ENCODE data around the gene OR8D1.

OR8D1 gene

DNA sequence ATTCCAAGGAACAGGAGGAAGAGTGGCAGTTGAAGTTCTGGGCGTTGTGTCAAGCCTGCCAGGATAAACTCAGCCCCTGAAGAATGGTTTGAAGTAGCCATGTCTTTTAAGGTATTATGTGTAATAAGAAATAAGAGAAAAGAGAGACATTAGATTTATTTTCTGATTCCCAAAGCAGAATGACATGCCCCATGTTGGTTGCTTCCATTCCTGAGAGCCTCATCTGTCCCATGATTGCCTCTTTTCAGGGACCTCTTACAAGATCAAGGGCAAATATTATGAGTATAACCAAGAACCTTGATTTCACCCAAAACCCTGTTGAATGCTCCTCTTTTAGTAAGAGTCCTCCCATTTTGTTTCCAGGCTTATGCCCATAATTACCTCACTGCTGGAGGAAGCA is 6.3 kb upstream of the OR8D1 start, which contains the start of gene OR8D2:
Gene OR8D2, minus strand, starts transcription at position 101 of the 400 bp plus-strand sequence. Its CDS starts 0 bp downstream, at position 101.
- Histone ChIP-seq H3K27me3 (ENCODE audit: insufficient read depth, poor library complexity, severe bottlenecking) (peaks cover 27% of the 10 kb centered on the region), H3K4me1 (ENCODE audit: insufficient read depth, poor library complexity, severe bottlenecking) (no peaks in the 10 kb centered on the region), H3K27ac (ENCODE audit: poor library complexity, severe bottlenecking) (no peak within 1 kb of the TSS), H3K36me3 (ENCODE audit: low read depth) (no peaks in the 10 kb centered on the region), H3K4me3 (ENCODE audit: severe bottlenecking) (no peak within 1 kb of the TSS), H3K9me3 (ENCODE audit: severe bottlenecking) (no peaks in the 10 kb centered on the region)
- TF ChIP-seq, protein P1, sequence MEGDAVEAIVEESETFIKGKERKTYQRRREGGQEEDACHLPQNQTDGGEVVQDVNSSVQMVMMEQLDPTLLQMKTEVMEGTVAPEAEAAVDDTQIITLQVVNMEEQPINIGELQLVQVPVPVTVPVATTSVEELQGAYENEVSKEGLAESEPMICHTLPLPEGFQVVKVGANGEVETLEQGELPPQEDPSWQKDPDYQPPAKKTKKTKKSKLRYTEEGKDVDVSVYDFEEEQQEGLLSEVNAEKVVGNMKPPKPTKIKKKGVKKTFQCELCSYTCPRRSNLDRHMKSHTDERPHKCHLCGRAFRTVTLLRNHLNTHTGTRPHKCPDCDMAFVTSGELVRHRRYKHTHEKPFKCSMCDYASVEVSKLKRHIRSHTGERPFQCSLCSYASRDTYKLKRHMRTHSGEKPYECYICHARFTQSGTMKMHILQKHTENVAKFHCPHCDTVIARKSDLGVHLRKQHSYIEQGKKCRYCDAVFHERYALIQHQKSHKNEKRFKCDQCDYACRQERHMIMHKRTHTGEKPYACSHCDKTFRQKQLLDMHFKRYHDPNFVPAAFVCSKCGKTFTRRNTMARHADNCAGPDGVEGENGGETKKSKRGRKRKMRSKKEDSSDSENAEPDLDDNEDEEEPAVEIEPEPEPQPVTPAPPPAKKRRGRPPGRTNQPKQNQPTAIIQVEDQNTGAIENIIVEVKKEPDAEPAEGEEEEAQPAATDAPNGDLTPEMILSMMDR (IDR thresholded peaks at IDR 0.05; ENCODE audit: poor library complexity, severe bottlenecking): no peak
- no peak for DNase-seq (ENCODE audit: low spot score)
- no peak for ATAC-seq (ENCODE audit: low read depth)

DNA sequence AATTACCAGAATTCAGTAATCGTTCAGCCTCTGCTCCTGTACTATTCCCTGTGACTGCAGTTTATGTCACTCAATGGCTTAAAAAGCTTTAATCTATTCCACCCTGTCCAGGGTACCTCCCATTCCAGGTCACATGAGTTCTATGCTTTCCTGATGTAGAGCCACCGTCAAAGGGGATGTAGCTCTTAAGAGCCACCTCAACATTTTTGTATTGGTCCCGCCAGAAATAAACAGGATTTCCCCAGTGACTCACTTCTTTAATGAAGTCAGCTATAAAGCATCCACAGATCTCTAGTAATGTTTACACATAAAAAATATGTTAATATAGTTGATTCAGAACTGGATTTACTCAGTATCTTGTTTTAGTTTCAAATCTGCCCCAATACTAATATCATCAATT is 1.3 kb upstream of the OR8D1 start:
- H3K4me3 ChIP-seq (ENCODE audit: severe bottlenecking): no peak overlapping the region
- no peaks in the 10 kb centered on the region for H3K36me3 ChIP-seq (ENCODE audit: low read depth)
- no peaks in the 10 kb centered on the region for H3K4me1 ChIP-seq (ENCODE audit: insufficient read depth, poor library complexity, severe bottlenecking)
- no peak overlapping the region for H3K27ac ChIP-seq (ENCODE audit: poor library complexity, severe bottlenecking)
- TF ChIP-seq, protein P1 (IDR thresholded peaks at IDR 0.05; ENCODE audit: poor library complexity, severe bottlenecking): no peak
- H3K9me3 ChIP-seq (ENCODE audit: severe bottlenecking): no peaks in the 10 kb centered on the region
- DNase-seq (ENCODE audit: low spot score) (no peak), ATAC-seq (ENCODE audit: low read depth) (peak; percentile 58; the same call in 2 of the 3 replicates)
- H3K27me3 ChIP-seq (ENCODE audit: insufficient read depth, poor library complexity, severe bottlenecking): peaks cover 12% of the 10 kb centered on the region

DNA sequence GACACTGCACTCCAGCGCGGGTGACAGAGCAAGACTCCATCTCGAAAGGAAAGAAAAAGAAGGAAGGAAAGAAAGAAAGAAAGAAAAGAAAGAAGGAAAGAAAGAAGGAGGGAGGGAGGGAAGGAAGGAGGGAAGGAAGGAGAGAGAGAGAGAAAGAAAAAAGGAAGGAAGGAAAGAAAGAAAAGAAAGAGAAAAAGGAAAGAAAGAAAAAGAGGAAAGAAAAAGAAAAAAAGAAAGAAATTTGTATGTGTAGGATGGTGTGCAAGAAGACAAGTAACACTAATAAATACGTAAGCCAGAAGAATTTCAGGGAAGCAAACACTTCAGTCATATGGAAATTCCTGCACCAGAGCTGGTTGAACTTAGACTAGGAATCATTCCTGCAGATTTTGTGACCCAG is 618 bp downstream of the OR8D1 start:
- Histone ChIP-seq H3K36me3 (ENCODE audit: low read depth) (no peaks in the 10 kb centered on the region), H3K9me3 (ENCODE audit: severe bottlenecking) (no peaks in the 10 kb centered on the region), H3K4me1 (ENCODE audit: insufficient read depth, poor library complexity, severe bottlenecking) (no peaks in the 10 kb centered on the region), H3K27ac (ENCODE audit: poor library complexity, severe bottlenecking) (no peak overlapping the region), H3K4me3 (ENCODE audit: severe bottlenecking) (no peak overlapping the region), H3K27me3 (ENCODE audit: insufficient read depth, poor library complexity, severe bottlenecking) (peaks cover 8% of the 10 kb centered on the region)
- TF ChIP-seq, protein P1 (IDR thresholded peaks at IDR 0.05; ENCODE audit: poor library complexity, severe bottlenecking): no peak
- DNase-seq (ENCODE audit: low spot score) (no peak), ATAC-seq (ENCODE audit: low read depth) (no peak)

DNA sequence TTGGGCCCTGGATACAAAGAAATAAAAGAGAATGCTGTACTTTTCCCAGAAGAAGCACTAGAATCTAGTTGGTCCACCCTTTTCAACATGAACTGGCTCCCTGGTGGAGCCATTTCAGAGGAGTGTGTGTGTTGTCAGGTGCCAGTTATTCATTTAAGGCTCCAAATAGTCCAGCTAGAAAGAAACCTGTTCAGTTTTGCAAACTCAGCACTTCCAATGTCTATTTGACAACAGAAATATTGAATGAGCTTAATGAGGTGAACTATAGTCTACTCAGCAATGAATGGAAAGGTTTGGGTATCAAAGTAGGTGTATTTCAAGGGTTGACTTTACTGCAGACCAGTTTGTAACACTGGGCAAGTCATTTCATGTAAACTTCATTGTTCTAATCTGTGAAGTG is 2.1 kb downstream of the OR8D1 start:
- TF ChIP-seq, protein P1 (IDR thresholded peaks at IDR 0.05; ENCODE audit: poor library complexity, severe bottlenecking): no peak
- Histone ChIP-seq H3K27me3 (ENCODE audit: insufficient read depth, poor library complexity, severe bottlenecking) (peaks cover 13% of the 10 kb centered on the region), H3K27ac (ENCODE audit: poor library complexity, severe bottlenecking) (no peak overlapping the region), H3K4me3 (ENCODE audit: severe bottlenecking) (no peak overlapping the region), H3K4me1 (ENCODE audit: insufficient read depth, poor library complexity, severe bottlenecking) (no peaks in the 10 kb centered on the region), H3K36me3 (ENCODE audit: low read depth) (no peaks in the 10 kb centered on the region), H3K9me3 (ENCODE audit: severe bottlenecking) (no peaks in the 10 kb centered on the region)
- DNase-seq (ENCODE audit: low spot score) (no peak), ATAC-seq (ENCODE audit: low read depth) (no peak)

DNA sequence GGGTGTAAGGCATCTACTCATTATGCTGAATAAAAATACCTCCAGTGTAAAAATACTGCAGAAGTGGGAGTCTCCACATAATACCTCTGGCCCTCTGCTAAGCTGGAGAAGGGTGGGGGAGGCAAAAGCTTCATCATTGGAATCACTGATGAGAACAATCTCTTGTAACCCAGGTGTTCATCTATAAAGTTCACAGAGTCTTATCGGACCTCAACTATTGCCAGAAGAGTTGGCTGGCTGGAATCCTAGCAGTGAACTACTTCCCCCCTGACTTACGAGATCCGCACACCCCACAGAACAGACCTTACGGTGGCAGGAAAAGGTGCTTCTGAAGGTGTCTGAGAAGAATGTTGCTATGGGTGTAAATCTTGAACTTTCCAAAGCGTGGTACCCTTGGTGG is 2.5 kb downstream of the OR8D1 start:
- peaks cover 16% of the 10 kb centered on the region for H3K27me3 ChIP-seq (ENCODE audit: insufficient read depth, poor library complexity, severe bottlenecking)
- DNase-seq (ENCODE audit: low spot score): no peak
- no peak for ATAC-seq (ENCODE audit: low read depth)
- H3K9me3 ChIP-seq (ENCODE audit: severe bottlenecking): no peaks in the 10 kb centered on the region
- no peak overlapping the region for H3K4me3 ChIP-seq (ENCODE audit: severe bottlenecking)
- H3K27ac ChIP-seq (ENCODE audit: poor library complexity, severe bottlenecking): no peak overlapping the region
- TF ChIP-seq, protein P1 (IDR thresholded peaks at IDR 0.05; ENCODE audit: poor library complexity, severe bottlenecking): no peak
- H3K36me3 ChIP-seq (ENCODE audit: low read depth): no peaks in the 10 kb centered on the region
- no peaks in the 10 kb centered on the region for H3K4me1 ChIP-seq (ENCODE audit: insufficient read depth, poor library complexity, severe bottlenecking)

Data from RWPE2 (cell line).